ENCODE results near the gene PITX2.

DNA sequence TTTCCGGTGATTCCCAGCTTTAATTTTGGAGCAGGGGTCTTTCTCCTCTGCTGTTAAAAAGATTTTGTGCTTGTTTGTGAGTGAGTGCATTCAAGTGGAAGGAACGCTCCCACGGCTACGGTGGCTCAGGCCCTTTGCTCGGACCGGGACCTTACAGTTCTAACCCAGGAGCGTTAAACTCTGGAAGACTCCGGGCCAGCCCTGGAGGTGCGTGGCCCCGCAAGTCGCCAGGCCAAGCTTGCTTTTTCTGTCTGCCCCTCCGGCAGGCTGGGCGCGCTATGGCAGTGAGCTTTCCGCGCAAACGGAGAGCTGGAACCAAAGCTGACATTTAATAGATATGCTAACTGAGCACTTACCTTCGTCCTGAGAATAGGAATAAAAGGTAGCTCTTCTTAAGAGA lies 18.3 kb upstream of the PITX2 start:
- no peak for TF ChIP-seq CTCF (IDR thresholded peaks at IDR 0.05)
- TF ChIP-seq EP300 (IDR thresholded peaks at IDR 0.05) = no peak
- no peak for TF ChIP-seq POLR2A (IDR thresholded peaks at IDR 0.05)
- TF ChIP-seq POLR2AphosphoS5 (IDR thresholded peaks at IDR 0.05) = no peak
